Lower lobe of right lung (tissue), 2 donors: ENCODE results near the gene SLC22A31. TPM values are rescaled to one million over a fixed set of nuclear protein-coding genes. Genes with fewer than 3 reads are reported as not detected.

Experiments used
- ATAC-seq, 2 donors: fragments of 200-7000 bp; cut with Tn5 transposase; one replicate each; pipeline ENCODE4 v1.9.1; 2020 to 2022; ENCODE audit warnings: mild to moderate bottlenecking in 2 of 2, moderate library complexity in 2 of 2
- DNase-seq: peaks from one replicate; pipeline ENCODE4 v3.0.0-alpha.2; 2020
- H3K27ac ChIP-seq: fragments of 200-600 bp; one replicate; pipeline ENCODE4 v1.8.0; 2022
- H3K27me3 ChIP-seq: fragments of 200-600 bp; one replicate; pipeline ENCODE4 v1.8.0; 2022; ENCODE audit warnings: low read depth
- H3K36me3 ChIP-seq: fragments of 200-600 bp; one replicate; pipeline ENCODE4 v1.8.0; 2022; ENCODE audit warnings: mild to moderate bottlenecking
- H3K4me1 ChIP-seq: fragments of 200-600 bp; one replicate; pipeline ENCODE4 v1.8.0; 2022
- H3K4me3 ChIP-seq: fragments of 200-600 bp; one replicate; pipeline ENCODE4 v1.8.0; 2022; ENCODE audit warnings: mild to moderate bottlenecking
- H3K9me3 ChIP-seq: fragments of 200-600 bp; one replicate; pipeline ENCODE4 v1.8.0; 2022
- CTCF ChIP-seq: fragments of 200-600 bp; IDR thresholded peaks from one replicate; pipeline ENCODE4 v1.8.0; 2022; ENCODE audit warnings: antibody characterized with exemption, mild to moderate bottlenecking
- intact Hi-C: fragments of 100-400 bp; cut with DNase I; formaldehyde crosslinking; loops from one replicate; pipeline ENCODE4 v1.11.0; 2022
- total RNA-seq: library from RNA; stranded (reverse); fragmentation: NEBNext Ultra II Directional; extraction: Animal tissue kit (Norgen Biotek cat#: 25700); gene quantifications from one replicate; pipeline ENCODE4 v1.2.1, GENCODE V29; 2021
- donor health status: DM: no; HTN: yes; CAD: no; lungs with severe emphysema.

SLC22A31 gene
- total RNA-seq, 1 donor from 2014 or later: 132 TPM

- Histone ChIP-seq H3K36me3 (no peaks in the 10 kb centered on the region), H3K27me3 (peaks cover 53% of the 10 kb centered on the region), H3K9me3 (no peaks in the 10 kb centered on the region), H3K27ac (peak overlapping the region; percentile 72), H3K4me3 (peak overlapping the region; percentile 49), H3K4me1 (peaks cover 21% of the 10 kb centered on the region)
- ATAC-seq (peak; percentile 90 to 93), DNase-seq (peak; percentile 84)
- TF ChIP-seq CTCF: no peak
- intact Hi-C loops: no loop called here
Observed at GRCh38 chr16:89201439-89202377, 1.4 kb upstream of the SLC22A31 start.

- Histone ChIP-seq H3K27ac (peak overlapping the region; percentile 72), H3K27me3 (peaks cover 53% of the 10 kb centered on the region), H3K4me1 (peaks cover 21% of the 10 kb centered on the region), H3K9me3 (no peaks in the 10 kb centered on the region), H3K4me3 (peak overlapping the region; percentile 49), H3K36me3 (no peaks in the 10 kb centered on the region)
- no peak for TF ChIP-seq CTCF
- ATAC-seq: no peak
- DNase-seq: peak; percentile 51
- intact Hi-C loops: no loop called here
Observed at GRCh38 chr16:89200850-89201411, 594 bp upstream of the SLC22A31 start.

- Histone ChIP-seq H3K27me3 (peaks cover 47% of the 10 kb centered on the region), H3K36me3 (no peaks in the 10 kb centered on the region), H3K27ac (peak overlapping the region; percentile 74), H3K4me1 (peaks cover 21% of the 10 kb centered on the region), H3K4me3 (peak overlapping the region; percentile 49), H3K9me3 (no peaks in the 10 kb centered on the region)
- no peak for TF ChIP-seq CTCF
- peak; percentile 49 for DNase-seq
- intact Hi-C loops: no loop called here
- no peak for ATAC-seq
Observed at GRCh38 chr16:89199241-89200123, 855 bp downstream of the SLC22A31 start.

- ATAC-seq: no peak
- no peak overlapping the region for H3K4me3 ChIP-seq
- intact Hi-C loops: no loop called here
- H3K4me1 ChIP-seq: peaks cover 21% of the 10 kb centered on the region
- peaks cover 44% of the 10 kb centered on the region for H3K27me3 ChIP-seq
- peak; percentile 36 for DNase-seq
- no peak for TF ChIP-seq CTCF
- no peaks in the 10 kb centered on the region for H3K9me3 ChIP-seq
- no peak overlapping the region for H3K27ac ChIP-seq
- no peaks in the 10 kb centered on the region for H3K36me3 ChIP-seq
Observed at GRCh38 chr16:89198417-89199240, 1.7 kb downstream of the SLC22A31 start.
